ENCODE results near the gene ULK4.

ULK4 gene

GRCh38 chr3:41251593-41251992, 710.3 kb downstream of the ULK4 start:
- no peak overlapping the region for H3K4me3 ChIP-seq (ENCODE audit: low read depth, low read length)
- TF ChIP-seq, protein P1, sequence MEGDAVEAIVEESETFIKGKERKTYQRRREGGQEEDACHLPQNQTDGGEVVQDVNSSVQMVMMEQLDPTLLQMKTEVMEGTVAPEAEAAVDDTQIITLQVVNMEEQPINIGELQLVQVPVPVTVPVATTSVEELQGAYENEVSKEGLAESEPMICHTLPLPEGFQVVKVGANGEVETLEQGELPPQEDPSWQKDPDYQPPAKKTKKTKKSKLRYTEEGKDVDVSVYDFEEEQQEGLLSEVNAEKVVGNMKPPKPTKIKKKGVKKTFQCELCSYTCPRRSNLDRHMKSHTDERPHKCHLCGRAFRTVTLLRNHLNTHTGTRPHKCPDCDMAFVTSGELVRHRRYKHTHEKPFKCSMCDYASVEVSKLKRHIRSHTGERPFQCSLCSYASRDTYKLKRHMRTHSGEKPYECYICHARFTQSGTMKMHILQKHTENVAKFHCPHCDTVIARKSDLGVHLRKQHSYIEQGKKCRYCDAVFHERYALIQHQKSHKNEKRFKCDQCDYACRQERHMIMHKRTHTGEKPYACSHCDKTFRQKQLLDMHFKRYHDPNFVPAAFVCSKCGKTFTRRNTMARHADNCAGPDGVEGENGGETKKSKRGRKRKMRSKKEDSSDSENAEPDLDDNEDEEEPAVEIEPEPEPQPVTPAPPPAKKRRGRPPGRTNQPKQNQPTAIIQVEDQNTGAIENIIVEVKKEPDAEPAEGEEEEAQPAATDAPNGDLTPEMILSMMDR (IDR thresholded peaks at IDR 0.05; ENCODE audit: borderline replicate concordance, insufficient read depth, low read depth, low read length): no peak

DNA sequence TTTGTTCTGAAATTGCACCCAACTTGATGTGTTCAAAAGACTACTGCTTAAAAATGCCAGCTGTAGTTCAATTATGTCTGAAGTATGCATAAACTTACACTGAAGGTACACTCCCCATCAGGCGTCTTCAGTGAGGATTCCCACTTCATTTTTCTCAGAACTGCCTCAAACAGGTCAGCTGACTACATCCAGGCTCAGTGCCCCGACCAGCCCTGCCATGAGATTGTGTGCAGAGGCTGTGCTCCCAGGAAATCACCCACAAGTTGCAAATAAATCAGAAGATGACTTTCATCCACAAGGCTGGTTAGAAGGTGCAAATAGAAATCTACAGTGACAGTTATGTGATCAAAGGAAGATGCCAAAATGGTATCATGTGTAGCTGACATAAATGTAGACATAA, 711.1 kb downstream of the ULK4 start:
- TF ChIP-seq, protein P1 (IDR thresholded peaks at IDR 0.05; ENCODE audit: borderline replicate concordance, insufficient read depth, low read depth, low read length): no peak

DNA sequence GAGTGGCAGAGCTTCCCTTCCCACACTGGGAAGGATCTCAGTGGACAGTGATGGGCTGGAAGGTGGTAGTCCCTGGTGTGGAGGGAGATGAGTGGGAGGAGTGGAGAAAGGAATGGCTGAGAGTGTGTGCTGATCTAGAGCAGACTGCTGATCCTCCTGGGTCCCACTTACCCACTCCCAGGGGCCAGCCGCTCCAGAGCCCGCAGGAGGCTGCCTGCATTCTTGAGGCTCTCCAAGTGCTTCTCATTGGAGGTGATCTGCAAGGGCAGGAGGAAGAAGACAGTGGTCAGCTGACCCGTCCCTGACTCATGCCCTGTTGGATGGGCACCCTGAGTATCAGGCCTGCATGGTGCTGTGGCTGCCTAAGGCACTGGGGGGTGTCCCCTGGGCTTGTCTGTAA, 712.6 kb downstream of the ULK4 start:
- TF ChIP-seq, protein P1 (IDR thresholded peaks at IDR 0.05; ENCODE audit: borderline replicate concordance, insufficient read depth, low read depth, low read length): no peak
- H3K4me3 ChIP-seq (ENCODE audit: low read depth, low read length): no peak overlapping the region

More for the DNA sequence above, 711.1 kb downstream of the ULK4 start:
- H3K4me3 ChIP-seq (ENCODE audit: low read depth, low read length): no peak overlapping the region

GRCh38 chr3:41248525-41248924, 713.4 kb downstream of the ULK4 start:
- TF ChIP-seq, protein P1 (IDR thresholded peaks at IDR 0.05; ENCODE audit: borderline replicate concordance, insufficient read depth, low read depth, low read length): no peak

GRCh38 chr3:41247055-41248004, 714.6 kb downstream of the ULK4 start:
- no peak overlapping the region for H3K4me3 ChIP-seq (ENCODE audit: low read depth, low read length)
- TF ChIP-seq, protein P1 (IDR thresholded peaks at IDR 0.05; ENCODE audit: borderline replicate concordance, insufficient read depth, low read depth, low read length): no peak

More at GRCh38 chr3:41248525-41248924, 713.4 kb downstream of the ULK4 start:
- no peak overlapping the region for H3K4me3 ChIP-seq (ENCODE audit: low read depth, low read length)

GRCh38 chr3:41244620-41245336, 717.1 kb downstream of the ULK4 start:
- TF ChIP-seq, protein P1 (IDR thresholded peaks at IDR 0.05; ENCODE audit: borderline replicate concordance, insufficient read depth, low read depth, low read length): no peak
- H3K4me3 ChIP-seq (ENCODE audit: low read depth, low read length): no peak overlapping the region
